ENCODE results near the gene KRT3.

KRT3 gene

GRCh38 chr12:52795694-52796428 is at the start of gene KRT3:
KRT3 (minus strand) TSS chr12:52796117; CDS start chr12:52796042, 75 bp downstream.
- no peak for DNase-seq (ENCODE audit: low read depth)

- DNase-seq (ENCODE audit: low read depth), result no peak
Observed at GRCh38 chr12:52844386-52844785, 48.5 kb upstream of the KRT3 start.

- no peak for DNase-seq (ENCODE audit: low read depth)
Observed at GRCh38 chr12:52839436-52840105, 43.7 kb upstream of the KRT3 start.

DNA sequence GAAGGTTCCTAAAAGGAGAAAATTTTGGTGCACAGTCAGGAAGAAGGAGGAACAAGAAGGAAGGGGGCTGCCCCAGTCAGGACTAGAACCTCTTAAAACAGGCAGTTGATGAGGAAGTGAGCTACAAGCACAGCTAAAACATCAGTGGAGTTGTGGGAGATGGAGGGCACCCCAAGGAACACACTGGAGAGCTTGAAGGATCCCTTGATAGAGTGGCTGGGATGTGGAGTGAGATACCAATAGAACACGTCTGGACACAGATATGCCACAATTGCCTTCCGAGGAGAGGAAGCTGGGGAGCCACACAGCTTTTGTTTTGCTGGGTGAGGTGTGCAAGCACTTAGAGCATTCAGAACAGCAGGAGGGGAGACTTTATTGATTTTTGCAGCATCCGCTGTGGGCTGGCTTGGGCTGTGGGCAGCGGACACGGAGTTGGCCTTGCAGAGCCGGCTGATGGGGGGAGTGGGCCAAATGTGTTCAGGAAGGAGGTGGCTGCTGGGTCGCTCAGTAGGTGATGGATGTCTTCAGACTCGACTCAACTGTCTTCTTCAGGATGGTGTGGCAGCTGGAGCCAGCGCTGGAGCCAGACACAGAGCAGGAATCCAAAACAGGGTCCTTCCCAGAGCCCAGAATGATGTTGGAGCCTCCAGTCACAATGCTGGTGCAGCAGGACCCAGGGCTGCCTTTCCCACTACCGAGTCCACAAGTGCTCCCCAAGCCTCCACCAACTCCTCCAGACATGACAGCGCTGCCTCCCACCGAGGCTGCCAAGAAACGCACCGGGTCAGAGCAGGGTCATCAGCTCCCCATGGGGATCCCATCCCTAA is 42.9 kb upstream of the KRT3 start:
- DNase-seq (ENCODE audit: low read depth), result no peak

- no peak for DNase-seq (ENCODE audit: low read depth)
Observed at GRCh38 chr12:52837781-52838608, 42.1 kb upstream of the KRT3 start.

DNA sequence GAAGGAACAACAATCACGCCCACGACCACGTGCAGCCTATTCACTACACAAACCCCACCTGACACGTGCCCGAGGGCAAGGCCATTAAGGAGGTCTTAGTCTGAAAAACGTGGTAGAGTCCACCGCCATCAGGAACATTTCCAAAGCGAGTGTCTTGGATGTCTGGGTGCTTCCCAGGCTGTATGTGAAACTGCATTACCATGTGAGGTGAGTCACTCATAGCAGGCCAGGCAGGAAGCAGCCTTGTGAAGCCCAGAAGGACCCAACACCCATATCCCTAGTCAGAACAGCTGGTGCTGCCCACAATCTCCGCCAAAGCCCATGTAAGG is 41.5 kb upstream of the KRT3 start:
- DNase-seq (ENCODE audit: low read depth), result no peak

DNA sequence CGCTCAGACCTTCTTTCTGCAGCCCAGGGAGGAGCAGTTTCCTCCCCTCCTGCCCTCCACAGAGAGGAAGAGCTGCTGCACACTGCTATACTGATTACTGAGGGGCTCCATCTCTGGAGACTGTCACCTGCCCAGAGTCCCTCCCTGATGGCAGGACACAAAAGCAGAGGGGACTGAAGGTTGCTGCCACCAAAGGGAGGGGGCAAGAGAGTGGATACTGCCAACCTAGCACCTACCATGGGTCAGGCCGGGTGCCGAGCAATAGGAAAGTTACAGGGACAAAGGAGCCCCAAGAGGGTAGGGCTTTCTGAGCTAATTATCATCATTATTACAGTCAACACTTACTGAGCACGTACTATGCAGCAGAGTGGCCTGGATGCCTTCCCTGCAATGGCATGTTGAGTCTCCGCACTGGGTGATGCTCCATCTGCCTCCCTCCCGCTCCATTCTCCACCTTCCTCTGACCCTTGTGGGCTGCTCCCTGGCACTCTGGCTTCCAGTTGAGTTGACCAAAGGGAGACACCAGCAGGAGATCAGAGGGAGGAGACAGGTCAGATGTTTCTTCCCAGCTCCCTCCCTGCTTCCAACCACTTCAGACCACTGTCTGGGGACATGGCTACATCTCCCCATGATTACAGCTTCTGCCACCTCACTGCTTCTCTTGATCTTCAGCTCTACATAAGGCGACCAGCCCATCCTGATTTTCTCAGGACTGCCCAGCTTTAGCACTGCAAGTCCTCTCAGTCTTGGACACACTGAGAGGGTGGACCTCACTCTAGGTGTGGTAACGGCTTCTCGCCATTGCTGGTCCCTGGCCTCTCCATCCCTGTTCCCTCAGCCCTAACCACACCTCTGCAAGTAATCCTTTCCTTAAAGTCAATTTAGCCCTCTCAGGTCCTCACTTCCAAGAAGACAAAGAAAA is 40.8 kb upstream of the KRT3 start:
- DNase-seq (ENCODE audit: low read depth), result no peak

- peak; percentile 66 for DNase-seq (ENCODE audit: low read depth)
Observed at GRCh38 chr12:52836042-52836466, 40.1 kb upstream of the KRT3 start.

DNA sequence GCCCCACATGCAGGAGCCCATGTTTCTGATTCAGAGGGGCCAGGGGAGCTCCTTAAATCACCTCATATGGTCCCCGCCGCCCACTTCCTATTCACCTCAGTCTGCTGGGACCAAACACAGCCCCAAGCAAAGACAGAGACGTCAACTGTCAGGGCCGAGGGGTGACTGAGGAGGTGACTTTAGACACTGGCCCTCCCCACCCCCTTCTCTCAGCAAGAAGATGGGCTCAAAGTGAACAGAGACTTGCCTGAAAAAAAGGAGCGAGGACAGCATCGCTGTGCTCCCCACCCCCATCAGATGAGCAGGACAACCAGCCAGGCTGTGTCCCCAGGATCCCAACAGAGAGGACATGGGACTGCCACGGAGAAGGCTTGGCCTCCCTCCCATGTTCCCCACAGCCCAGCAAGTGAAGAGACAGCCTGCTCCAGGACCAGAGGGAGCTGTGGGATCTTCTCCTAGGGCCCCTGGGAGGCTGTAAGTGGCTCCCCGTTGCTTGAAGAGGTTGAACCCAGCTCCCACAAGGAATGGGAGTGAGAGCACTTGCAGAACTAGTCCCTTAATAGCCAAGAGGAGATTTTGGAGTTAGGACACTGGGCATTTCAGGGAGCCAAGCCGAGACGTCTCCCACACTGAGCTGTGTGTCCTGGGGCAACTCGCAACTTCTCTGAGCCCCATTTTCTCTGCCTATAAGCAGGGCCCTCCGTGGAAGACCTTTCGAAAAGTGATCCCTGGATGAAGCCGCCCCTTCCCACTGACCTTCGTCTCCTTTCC is 39.5 kb upstream of the KRT3 start:
- DNase-seq (ENCODE audit: low read depth), result no peak

DNA sequence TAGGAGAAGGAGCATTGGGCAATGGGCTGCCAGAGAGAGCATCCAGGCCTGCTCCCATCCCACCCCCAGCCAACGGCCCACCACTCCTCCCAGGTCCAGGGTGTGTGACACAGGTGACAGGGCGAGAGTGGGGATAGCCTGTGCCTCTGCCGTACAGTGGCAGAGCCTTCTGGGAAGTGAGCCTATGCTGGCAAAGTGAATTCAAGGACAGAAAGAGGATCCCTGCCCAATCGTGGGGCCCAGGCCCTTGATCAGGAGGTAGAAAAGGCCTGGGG is 38.7 kb upstream of the KRT3 start:
- no peak for DNase-seq (ENCODE audit: low read depth)

DNA sequence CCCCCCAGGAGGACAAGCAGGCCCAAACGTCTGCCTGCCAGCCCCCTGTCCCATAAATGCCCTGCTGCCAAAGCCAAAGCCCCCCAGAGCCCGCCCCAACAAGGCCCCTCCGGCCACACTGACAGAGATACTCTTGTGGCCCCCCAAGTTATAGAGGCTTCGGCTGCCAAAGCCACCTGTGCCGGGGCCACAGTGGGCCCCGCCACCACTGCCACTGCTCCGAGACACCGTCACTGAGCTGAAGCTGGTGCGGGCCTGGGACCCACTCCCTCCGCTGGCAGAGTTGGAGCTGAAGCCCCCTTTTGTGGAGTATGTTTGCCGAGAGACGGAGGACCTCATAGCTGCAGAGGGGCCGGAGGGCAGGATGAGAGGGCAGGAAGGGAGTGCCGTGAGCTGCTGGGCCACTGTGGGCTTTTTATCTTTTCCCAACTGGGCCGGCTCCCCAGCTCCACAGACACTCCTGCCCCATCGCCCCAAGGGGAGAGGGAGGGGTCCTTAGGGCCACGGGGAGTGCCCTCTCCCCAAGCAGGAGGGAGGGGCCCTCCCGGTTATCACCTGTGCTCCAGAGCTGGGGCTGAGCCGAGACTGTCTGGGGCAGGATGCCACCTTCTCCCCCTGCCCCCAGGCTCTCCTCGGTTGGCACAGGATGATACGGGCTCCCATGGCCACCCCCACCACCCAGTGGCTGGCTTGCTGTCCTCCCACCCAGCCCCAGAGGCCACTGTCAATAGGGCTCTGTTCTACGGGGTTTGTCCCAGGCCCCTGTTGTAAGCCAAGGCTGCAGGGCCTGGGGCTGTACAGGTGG is 38.2 kb upstream of the KRT3 start, which contains the start of gene KRT79:
Gene KRT79 (minus strand): TSS at position 390 of the 805 bp plus-strand sequence. CDS start 51 bp downstream, at position 339.
- DNase-seq (ENCODE audit: low read depth), result no peak

GRCh38 chr12:52832985-52833905 is 37.3 kb upstream of the KRT3 start:
- no peak for DNase-seq (ENCODE audit: low read depth)

DNA sequence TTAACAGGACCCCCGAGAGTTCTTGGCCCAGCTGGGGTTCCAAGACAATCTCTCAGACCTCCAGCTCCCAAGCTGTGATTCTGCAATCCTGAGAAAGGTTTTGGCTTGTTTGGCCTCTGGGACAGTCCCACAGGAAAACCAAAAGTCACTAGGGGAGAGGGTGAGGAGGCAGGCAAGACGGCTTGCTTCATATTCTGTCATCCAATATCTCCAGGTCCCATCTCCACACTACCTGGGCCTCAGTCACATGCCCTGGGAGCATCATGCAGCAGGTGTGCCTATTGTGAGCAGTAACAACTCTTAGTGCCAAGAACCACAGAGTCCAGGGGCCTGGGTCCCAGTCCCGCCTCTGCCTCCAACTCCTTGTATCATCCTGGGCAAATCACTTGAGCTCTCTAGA is 36.5 kb upstream of the KRT3 start:
- DNase-seq (ENCODE audit: low read depth), result no peak

DNA sequence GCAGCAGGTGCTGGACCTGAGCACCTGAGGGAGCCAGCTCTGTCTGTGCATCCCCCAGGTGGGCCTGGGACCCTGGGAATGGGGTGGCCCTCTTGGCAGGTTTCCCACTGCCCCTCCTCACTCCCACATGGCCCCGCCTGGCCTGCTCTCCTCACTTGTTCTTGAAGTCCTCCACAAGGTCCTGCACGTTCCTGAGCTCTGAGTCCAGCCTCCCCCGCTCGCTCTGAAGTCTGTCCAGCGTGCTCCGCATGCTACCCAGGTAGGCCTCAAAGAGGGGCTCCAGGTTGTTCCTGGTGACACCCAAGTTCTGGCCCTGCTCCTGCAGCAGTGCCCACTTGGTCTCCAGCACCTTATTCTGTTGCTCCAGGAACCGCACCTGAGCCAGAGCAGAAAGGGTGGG is 35.3 kb upstream of the KRT3 start:
- no peak for DNase-seq (ENCODE audit: low read depth)

DNA sequence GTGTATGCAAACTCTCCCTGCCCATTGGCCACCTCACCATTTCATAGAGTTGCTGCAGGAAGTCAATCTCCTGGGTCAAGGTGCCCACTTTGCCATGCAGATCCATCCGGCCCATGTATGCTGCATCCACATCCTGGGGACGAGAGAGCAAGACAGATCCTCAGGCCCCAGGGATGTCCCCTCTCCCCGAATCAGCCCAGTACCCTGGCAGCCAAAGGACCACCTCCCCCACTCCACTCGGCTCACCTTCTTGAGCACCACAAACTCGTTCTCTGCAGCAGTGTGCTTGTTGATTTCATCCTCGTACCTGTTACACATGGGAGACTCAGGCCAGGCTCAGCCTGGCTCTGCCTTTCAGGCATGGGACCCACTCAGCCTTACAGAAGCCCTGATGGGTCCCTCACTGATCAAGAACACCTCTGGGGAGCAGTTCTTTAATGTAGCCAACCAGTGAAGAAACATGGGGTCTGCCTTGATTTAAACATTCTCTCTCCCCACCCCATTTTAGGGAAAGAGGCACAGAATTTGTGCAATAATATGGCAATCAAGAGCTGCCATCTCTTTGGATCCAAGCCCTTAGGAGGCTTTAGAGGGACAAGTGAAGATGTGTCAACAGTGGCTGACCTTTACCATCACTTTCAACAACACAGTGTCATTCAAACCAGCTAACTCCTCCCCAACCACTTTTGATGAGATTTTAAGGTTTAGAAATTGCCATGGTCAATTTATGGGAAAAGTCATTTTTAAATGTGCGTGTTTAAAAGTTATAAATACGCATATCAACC is 34.3 kb upstream of the KRT3 start:
- no peak for DNase-seq (ENCODE audit: low read depth)

DNA sequence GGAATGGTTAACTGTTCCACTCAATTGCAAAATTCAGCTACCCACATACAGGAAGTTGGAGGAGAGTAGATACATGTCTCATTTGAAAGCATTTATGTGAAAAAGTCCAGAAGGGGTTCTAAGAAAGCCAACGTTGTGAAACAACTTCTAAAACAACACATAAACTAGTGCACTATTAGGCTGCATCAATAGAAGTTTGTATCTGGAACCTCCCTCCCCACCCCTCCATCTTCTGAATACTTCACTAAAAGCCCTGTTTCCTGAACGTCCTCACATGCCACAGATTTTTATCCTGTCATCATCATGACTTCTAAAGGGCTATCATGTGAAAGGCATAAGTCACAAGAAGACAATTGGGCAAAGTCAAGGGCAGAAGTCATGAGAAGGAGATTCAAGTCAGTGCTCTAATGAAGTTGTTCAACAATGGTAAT is 32.7 kb upstream of the KRT3 start:
- DNase-seq (ENCODE audit: low read depth), result no peak

DNA sequence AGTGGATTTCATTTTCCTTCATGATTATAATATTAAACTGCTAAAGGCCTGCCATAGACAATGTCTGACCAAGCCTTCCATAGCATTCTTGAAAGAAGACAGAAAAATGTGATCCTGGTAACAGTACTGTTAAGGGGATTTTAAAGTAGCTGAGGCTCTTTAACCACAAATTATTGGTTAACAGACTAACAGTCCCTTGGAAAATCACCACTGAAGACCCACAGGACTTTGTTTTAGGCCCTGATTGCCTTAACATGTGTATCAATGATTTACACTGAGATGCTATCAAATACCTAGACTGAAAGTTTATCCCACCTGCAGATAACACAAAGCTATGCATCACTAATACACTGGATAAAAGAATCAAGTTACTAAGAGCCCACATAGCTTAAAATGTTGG is 32.2 kb upstream of the KRT3 start:
- no peak for DNase-seq (ENCODE audit: low read depth)

Measured in stimulated activated CD8-positive, alpha-beta memory T cell treated with anti-CD3 and anti-CD28 coated beads, Interleukin-12 subunit alpha, Interleukin-12 subunit beta, amount 100 ng/mL, for 4 hours (primary cell).